Hypothalamus (tissue), 51 donors: ENCODE data around the gene CWC27.

Source experiments
- DNase-seq, 51 donors: peaks; one replicate each; lab custom pipeline; 2025; lab: John Stamatoyannopoulos, UW

CWC27 gene

GRCh38 chr5:65061250-65061973 is 292.7 kb downstream of the CWC27 start:
- DNase-seq = no peak

DNA sequence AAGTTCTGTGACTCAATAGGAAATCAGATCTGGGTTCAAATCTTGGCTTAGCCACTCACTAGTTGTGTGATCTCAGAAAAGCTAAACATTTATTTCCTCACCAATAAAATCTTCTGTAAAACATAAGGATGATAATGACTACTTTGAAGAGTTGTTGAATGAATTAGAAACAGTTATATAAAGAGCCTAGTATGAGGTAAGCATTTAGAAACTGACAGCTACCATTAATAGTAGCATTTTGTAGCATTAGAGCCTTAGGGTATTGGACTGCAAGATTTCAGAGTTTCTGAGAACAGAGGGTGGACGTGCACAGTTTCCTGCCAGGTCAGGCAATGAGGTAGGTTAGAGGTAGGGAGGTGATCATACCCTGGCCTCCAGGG is 293.2 kb downstream of the CWC27 start:
- no peak for DNase-seq

DNA sequence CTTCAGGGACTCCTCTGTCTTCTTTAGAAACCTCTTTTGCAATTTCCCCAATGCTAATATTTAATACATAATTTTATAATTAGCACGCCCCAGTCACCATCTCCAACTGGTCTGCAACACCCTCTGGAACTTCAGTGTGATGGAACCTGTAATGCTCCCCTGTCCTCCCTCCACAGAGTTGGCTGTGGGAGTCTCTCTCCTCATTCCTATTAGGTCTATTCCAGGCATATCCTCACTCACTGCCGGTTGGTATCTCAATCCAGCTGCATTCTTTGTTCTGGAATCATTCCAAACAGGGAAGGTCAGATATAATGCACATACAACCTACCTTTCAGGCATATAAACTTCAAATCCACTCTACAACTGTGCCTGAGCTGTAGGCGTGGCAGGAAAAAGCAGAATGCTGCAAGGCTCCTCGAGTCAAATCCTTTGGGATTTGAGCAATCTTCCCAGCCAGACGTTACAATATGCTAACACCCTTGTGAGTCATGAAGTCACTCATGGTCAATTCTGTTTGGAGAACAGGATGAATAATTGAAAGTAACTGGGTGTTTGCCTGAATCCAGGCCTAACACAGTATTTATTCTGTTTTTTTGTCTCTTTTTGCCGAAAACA is 293.8 kb downstream of the CWC27 start:
- no peak for DNase-seq

DNA sequence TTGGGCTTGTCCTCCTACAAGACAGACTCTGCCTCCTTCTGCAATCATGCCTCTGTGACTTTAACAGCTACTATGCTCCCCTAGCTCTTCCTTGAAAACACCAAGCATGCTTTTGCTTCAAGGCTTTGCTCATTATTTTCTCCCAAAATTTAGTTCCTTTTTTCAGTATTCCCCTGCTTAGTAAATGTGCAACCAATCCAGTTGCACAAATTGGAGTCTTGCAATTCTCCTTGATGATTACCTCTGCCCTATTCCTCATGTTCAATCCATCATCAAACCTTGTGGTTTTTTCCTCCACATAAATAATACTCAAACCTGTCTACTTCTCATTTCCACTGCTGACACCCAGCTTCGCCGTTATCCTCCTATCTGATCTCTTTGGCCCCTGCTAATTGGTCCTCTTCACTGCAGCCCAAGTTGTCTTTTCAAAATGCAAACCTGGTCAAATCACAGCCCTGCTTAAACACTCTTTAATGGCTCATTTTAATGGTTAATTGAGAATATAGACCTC is 296.3 kb downstream of the CWC27 start:
- DNase-seq = no peak

- DNase-seq = peak in 5 of 51 donors; percentile 1 to 9 (median 5)
Measured at GRCh38 chr5:65066387-65067146, 297.8 kb downstream of the CWC27 start.

DNA sequence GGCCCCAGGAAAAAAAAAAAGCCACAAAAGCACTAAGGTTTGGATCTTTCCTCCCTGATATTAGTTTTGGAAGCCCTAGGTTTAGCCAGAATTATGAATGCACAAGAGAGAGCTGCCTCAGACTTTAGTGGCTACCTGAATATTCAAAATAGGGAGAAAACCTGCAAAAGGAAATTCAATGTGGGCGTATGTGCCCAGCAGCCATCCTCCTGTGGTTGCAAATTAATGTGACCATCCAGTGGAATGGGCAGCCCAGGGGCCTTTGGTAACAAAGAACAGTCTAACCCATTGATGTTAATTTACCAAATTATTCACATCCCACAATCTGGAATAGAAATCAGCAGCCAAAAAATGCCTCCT is 298.4 kb downstream of the CWC27 start:
- no peak for DNase-seq
